ENCODE measurements around the gene SH3RF1.

GRCh38 chr4:169147191-169147590 is 123.6 kb downstream of the SH3RF1 start:
- TF ChIP-seq CTCF (IDR thresholded peaks at IDR 0.05) (no peak), REST (IDR thresholded peaks at IDR 0.05; ENCODE audit: insufficient read depth in 1 of 2, low read depth in 2 of 2, low read length in 1 of 2) (no peak), POLR2AphosphoS5 (IDR thresholded peaks at IDR 0.05; ENCODE audit: low read depth, low read length) (no peak)
